Measurements from ENCODE around the gene UBQLN3. TPM values are rescaled to one million over a fixed set of nuclear protein-coding genes. Genes with fewer than 3 reads are reported as not detected.

Gene UBQLN3
- total RNA-seq, 1 experiment from 2014 or later: not detected

GRCh38 chr11:5548440-5548839 is 38.7 kb upstream of the UBQLN3 start, which contains the start of gene OR52H1:
Gene OR52H1, minus strand, starts transcription at chr11:5548540. Its CDS starts 3,035 bp downstream, at chr11:5545505.
- ChIA-PET RAD21 (ENCODE audit: low non-redundant PET in 1 of 2, low total read pairs in 2 of 2, uncharacterized antibody in 2 of 2, unreplicated experiment in 2 of 2) (no interaction called here), CTCF (no interaction called here), POLR2A (interaction anchor here (2.2 kb wide), 1 partner anchor 43 kb away, joined by 10 read pairs; no protein-coding TSS in a partner anchor)
- H3K9ac ChIP-seq (ENCODE audit: low read length): no peak within 1 kb of the TSS
- no peak within 1 kb of the TSS for H2AFZ ChIP-seq (ENCODE audit: low read depth, low read length, poor library complexity, severe bottlenecking)
- no peak within 1 kb of the TSS for H3K27ac ChIP-seq (ENCODE audit: low read depth, low read length)
- ATAC-seq (no peak), DNase-seq (ENCODE audit: low read depth, low spot score) (no peak)
- TF ChIP-seq ELF1 (IDR thresholded peaks at IDR 0.05; ENCODE audit: borderline replicate concordance, low read depth): no peak
- no peak for TF ChIP-seq ZBTB33 (IDR thresholded peaks at IDR 0.05; ENCODE audit: extremely low read depth, insufficient replicate concordance, low read length)
- no peak for TF ChIP-seq CBX3 (IDR thresholded peaks at IDR 0.05; ENCODE audit: low read depth)
- TF ChIP-seq TCF7L2 (IDR thresholded peaks at IDR 0.05; ENCODE audit: borderline replicate concordance, extremely low read depth, insufficient read depth, insufficient read length): no peak
- no peak for TF ChIP-seq CTCF (IDR thresholded peaks at IDR 0.05 in 2 of 3, conservative IDR thresholded peaks at IDR 0.05 in 1 of 3; ENCODE audit: borderline replicate concordance in 1 of 3, insufficient read depth in 1 of 3, low read depth in 2 of 3, low read length in 2 of 3)
- TF ChIP-seq YY1 (IDR thresholded peaks at IDR 0.05; ENCODE audit: extremely low read depth, insufficient replicate concordance, low read depth, low read length): no peak
- TF ChIP-seq ATF3 (IDR thresholded peaks at IDR 0.05): no peak
- no peak for TF ChIP-seq CEBPB (IDR thresholded peaks at IDR 0.05; ENCODE audit: low read depth)
- TF ChIP-seq ZFX (IDR thresholded peaks at IDR 0.05): no peak
- H3K4me2 ChIP-seq (ENCODE audit: low read length): no peak within 1 kb of the TSS
- no peaks in the 10 kb centered on the region for H3K36me3 ChIP-seq (ENCODE audit: control insufficient read depth in 1 of 2, insufficient read depth in 2 of 2, low read length in 2 of 2)
- no peaks in the 10 kb centered on the region for H3K79me2 ChIP-seq (ENCODE audit: insufficient read depth, low read length)
- BruUV-seq (replicated peaks): no TSS peak
- H3K9me3 ChIP-seq (ENCODE audit: control insufficient read depth in 1 of 2, insufficient read depth in 1 of 2, low read depth in 1 of 2, low read length in 2 of 2): no peaks in the 10 kb centered on the region
- no peaks in the 10 kb centered on the region for H4K20me1 ChIP-seq (ENCODE audit: insufficient read depth)
- no peaks in the 10 kb centered on the region for H3K9me2 ChIP-seq (ENCODE audit: insufficient read depth)
- intact Hi-C loops (cut with micrococcal nuclease): no loop called here
- H3K27me3 ChIP-seq (ENCODE audit: insufficient read depth, low read length): no peaks in the 10 kb centered on the region
- no peak within 1 kb of the TSS for H3K4me3 ChIP-seq (replicated peaks in 1 of 2; ENCODE audit: low read depth in 1 of 2, low read length in 2 of 2)
- H3K4me1 ChIP-seq (ENCODE audit: control insufficient read depth in 1 of 2, insufficient read depth in 2 of 2, low read length in 2 of 2): peaks cover 3 to 13% of the 10 kb centered on the region in 2 experiments

Measured in HCT116 (cell line).